GM12872 (cell line): ENCODE measurements around the gene ISM1.

Source experiments
- TF ChIP-seq, protein P1 (sequence below): IDR thresholded peaks from 3 replicates; pipeline ENCODE4 v1.5.1; 2011; ENCODE audit warnings: low read depth, mild to moderate bottlenecking, low read length, moderate library complexity; ENCODE audit not compliant: insufficient read depth

Gene ISM1

DNA sequence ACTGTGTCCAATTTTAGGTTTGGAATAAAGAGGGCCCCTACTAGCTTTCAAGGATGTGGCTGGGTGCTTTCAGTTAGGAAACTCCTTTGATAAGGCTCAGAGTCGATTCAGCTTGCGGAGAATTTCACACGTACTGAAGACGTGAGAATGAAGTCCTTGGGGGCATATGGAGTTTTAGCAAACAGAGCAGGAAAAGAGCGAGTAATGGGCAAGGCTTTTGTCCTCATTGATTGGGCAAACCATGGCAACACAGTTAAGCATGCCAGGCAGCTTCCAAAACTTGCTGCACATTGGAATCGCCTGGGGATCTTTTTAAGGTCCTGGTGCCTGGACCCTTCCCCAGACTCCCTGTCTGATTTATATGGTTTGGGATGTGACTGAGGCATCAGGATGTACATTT lies 29.2 kb downstream of the ISM1 start:
- TF ChIP-seq, protein P1, sequence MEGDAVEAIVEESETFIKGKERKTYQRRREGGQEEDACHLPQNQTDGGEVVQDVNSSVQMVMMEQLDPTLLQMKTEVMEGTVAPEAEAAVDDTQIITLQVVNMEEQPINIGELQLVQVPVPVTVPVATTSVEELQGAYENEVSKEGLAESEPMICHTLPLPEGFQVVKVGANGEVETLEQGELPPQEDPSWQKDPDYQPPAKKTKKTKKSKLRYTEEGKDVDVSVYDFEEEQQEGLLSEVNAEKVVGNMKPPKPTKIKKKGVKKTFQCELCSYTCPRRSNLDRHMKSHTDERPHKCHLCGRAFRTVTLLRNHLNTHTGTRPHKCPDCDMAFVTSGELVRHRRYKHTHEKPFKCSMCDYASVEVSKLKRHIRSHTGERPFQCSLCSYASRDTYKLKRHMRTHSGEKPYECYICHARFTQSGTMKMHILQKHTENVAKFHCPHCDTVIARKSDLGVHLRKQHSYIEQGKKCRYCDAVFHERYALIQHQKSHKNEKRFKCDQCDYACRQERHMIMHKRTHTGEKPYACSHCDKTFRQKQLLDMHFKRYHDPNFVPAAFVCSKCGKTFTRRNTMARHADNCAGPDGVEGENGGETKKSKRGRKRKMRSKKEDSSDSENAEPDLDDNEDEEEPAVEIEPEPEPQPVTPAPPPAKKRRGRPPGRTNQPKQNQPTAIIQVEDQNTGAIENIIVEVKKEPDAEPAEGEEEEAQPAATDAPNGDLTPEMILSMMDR = no peak

GRCh38 chr20:13251106-13251903 lies 30.2 kb downstream of the ISM1 start:
- TF ChIP-seq, protein P1 = no peak

GRCh38 chr20:13251904-13252297 lies 30.8 kb downstream of the ISM1 start:
- TF ChIP-seq, protein P1 = no peak

GRCh38 chr20:13255356-13255755 lies 34.3 kb downstream of the ISM1 start:
- TF ChIP-seq, protein P1 = no peak

- TF ChIP-seq, protein P1 = no peak
These were observed 35.5 kb downstream of the ISM1 start for GRCh38 chr20:13256606-13257005.

- TF ChIP-seq, protein P1 = no peak
These were observed 38.8 kb downstream of the ISM1 start for GRCh38 chr20:13259921-13260320.

GRCh38 chr20:13260650-13261279 lies 39.7 kb downstream of the ISM1 start:
- TF ChIP-seq, protein P1 = no peak
